GM12878 (cell line): ENCODE results near the gene AIF1L. TPM values are rescaled to one million over a fixed set of nuclear protein-coding genes. Genes with fewer than 3 reads are reported as not detected.

Source experiments
- ATAC-seq: fragments of 200-7000 bp; cut with Tn5 transposase; 3 replicates; pipeline ENCODE4 v1.9.1; 2020; ENCODE audit warnings: mild to moderate bottlenecking, moderate library complexity
- BruUV-seq: library from RNA; stranded (reverse); fragments of 400-500 nt; replicated peaks from 2 replicates; lab custom pipeline; 2021; lab: Mats Ljungman, UMichigan
- CTCF ChIA-PET: fragments of 300-600 bp; sonication (Branson Sonifier 250); formaldehyde crosslinking; extraction: SDS; loops from one replicate; lab custom pipeline; 2021; ENCODE audit warnings: inconsistent platforms; lab: Yijun Ruan, JAX
- POLR2A ChIA-PET: fragments of 350-600 bp; formaldehyde crosslinking; extraction: SDS; loops from one replicate; lab custom pipeline; 2021; ENCODE audit warnings: inconsistent platforms; lab: Charles Lee
- RAD21 ChIA-PET: fragments of 300-600 bp; sonication (Branson Sonifier 250); formaldehyde crosslinking; loops from one replicate; lab custom pipeline; 2023; ENCODE audit warnings: antibody characterized with exemption; ENCODE audit not compliant: unreplicated experiment; lab: Charles Lee
- SMC1A ChIA-PET: fragments of 300-600 bp; sonication (Branson Sonifier 250); formaldehyde crosslinking; loops from one replicate; lab custom pipeline; 2023; ENCODE audit not compliant: unreplicated experiment, uncharacterized antibody; lab: Charles Lee
- DNase-seq: peaks from one replicate; pipeline ENCODE4 v3.0.0-alpha.2; 2011; ENCODE audit warnings: low read depth, low spot score
- FAIRE-seq: peaks from 3 replicates; lab custom pipeline; 2011; peaks lifted over from hg19 to GRCh38; lab: Jason Lieb, UNC
- H2AFZ ChIP-seq: 2 replicates; pipeline ENCODE4 v1.6.0; 2011; ENCODE audit warnings: low read depth, low read length, control low read depth; ENCODE audit not compliant: control insufficient read depth
- H3K27ac ChIP-seq: 2 replicates; pipeline ENCODE4 v1.5.1; 2011; ENCODE audit warnings: control low read depth; ENCODE audit not compliant: control insufficient read depth, insufficient read depth
- H3K27me3 ChIP-seq, 2 experiments: replicated peaks in 1 of 2; 2 replicates each; pipeline versions ENCODE4 v1.6.0 to v1.6.1; 2011; ENCODE audit warnings: low read length in 1 of 2; ENCODE audit not compliant: control insufficient read depth in 2 of 2, insufficient read depth in 2 of 2
- H3K36me3 ChIP-seq, 2 experiments: 2 replicates each; pipeline ENCODE4 v1.5.1; 2011; ENCODE audit warnings: low read length in 1 of 2; ENCODE audit not compliant: control insufficient read depth in 2 of 2, insufficient read depth in 2 of 2
- H3K4me1 ChIP-seq: 2 replicates; pipeline ENCODE4 v1.6.1; 2011; ENCODE audit warnings: mild to moderate bottlenecking, low read length, moderate library complexity, mixed read lengths; ENCODE audit not compliant: control insufficient read depth, insufficient read depth
- H3K4me2 ChIP-seq: 2 replicates; pipeline ENCODE4 v1.6.0; 2011; ENCODE audit warnings: control low read depth; ENCODE audit not compliant: control insufficient read depth, insufficient read depth
- H3K4me3 ChIP-seq: fragments of 200-600 bp; sonication (generic); 2 replicates; pipeline ENCODE4 v1.5.1; 2016
- H3K79me2 ChIP-seq: 2 replicates; pipeline ENCODE4 v1.6.0; 2011; ENCODE audit warnings: low read length; ENCODE audit not compliant: control insufficient read depth, insufficient read depth
- H3K9ac ChIP-seq: 2 replicates; pipeline ENCODE4 v1.8.0; 2011; ENCODE audit warnings: low read length, control low read depth, mixed read lengths; ENCODE audit not compliant: control insufficient read depth, insufficient read depth
- H3K9me3 ChIP-seq: replicated peaks from 3 replicates; pipeline ENCODE4 v1.5.1; 2011; ENCODE audit warnings: mild to moderate bottlenecking, low read length; ENCODE audit not compliant: control insufficient read depth, insufficient read depth
- H4K20me1 ChIP-seq: 2 replicates; pipeline ENCODE4 v1.6.0; 2011; ENCODE audit not compliant: control insufficient read depth, insufficient read depth
- BCL11A ChIP-seq: IDR thresholded peaks from 2 replicates; pipeline ENCODE4 v1.6.1; 2011; ENCODE audit warnings: low read depth, low read length
- CBFB ChIP-seq: IDR thresholded peaks from 2 replicates; pipeline ENCODE4 v1.6.1; 2016; ENCODE audit warnings: antibody characterized with exemption, low read depth
- CREB1 ChIP-seq: IDR thresholded peaks from 2 replicates; pipeline ENCODE4 v1.6.1; 2012; ENCODE audit warnings: low read depth, mild to moderate bottlenecking, inconsistent platforms
- ESRRA ChIP-seq: IDR thresholded peaks from 2 replicates; pipeline ENCODE4 v1.6.1; 2012; ENCODE audit warnings: mild to moderate bottlenecking, low read length, improper control_type of control experiment
- EZH2 ChIP-seq: IDR thresholded peaks from 2 replicates; pipeline ENCODE4 v1.6.1; 2012; ENCODE audit warnings: low read depth, mild to moderate bottlenecking, control low read depth, inconsistent platforms, low read length, borderline replicate concordance; ENCODE audit not compliant: control insufficient read depth
- FOXK2 ChIP-seq: fragments of 450-650 bp; IDR thresholded peaks from 2 replicates; pipeline ENCODE4 v1.6.1; 2017; ENCODE audit warnings: mild to moderate bottlenecking, moderate library complexity
- IKZF2 ChIP-seq, 2 experiments: fragments of 450-650 bp; IDR thresholded peaks; 2 replicates each; pipeline ENCODE4 v1.6.1; 2017; ENCODE audit warnings: mild to moderate bottlenecking in 2 of 2, moderate library complexity in 2 of 2
- KDM1A ChIP-seq: fragments of 200-600 bp; sonication (generic); IDR thresholded peaks from 2 replicates; pipeline ENCODE4 v1.6.1; 2016; ENCODE audit warnings: borderline replicate concordance
- LARP7 ChIP-seq: fragments of 450-650 bp; IDR thresholded peaks from 2 replicates; pipeline ENCODE4 v1.6.1; 2017; ENCODE audit warnings: mild to moderate bottlenecking
- MYC ChIP-seq: IDR thresholded peaks from 2 replicates; pipeline ENCODE4 v1.6.1; 2011; ENCODE audit warnings: mild to moderate bottlenecking, low read length, moderate library complexity, inconsistent platforms; ENCODE audit not compliant: insufficient read depth, insufficient replicate concordance, insufficient read length, severe bottlenecking
- NR2F1 ChIP-seq: fragments of 450-650 bp; conservative IDR thresholded peaks from 2 replicates; pipeline ENCODE4 v1.6.1; 2017; ENCODE audit warnings: mild to moderate bottlenecking
- POLR2AphosphoS2 ChIP-seq: IDR thresholded peaks from 2 replicates; pipeline ENCODE4 v1.6.1; 2011; ENCODE audit warnings: low read depth, mild to moderate bottlenecking, low read length, improper control_type of control experiment, moderate library complexity
- SMAD1 ChIP-seq: fragments of 450-650 bp; IDR thresholded peaks from 2 replicates; pipeline ENCODE4 v1.6.1; 2018; ENCODE audit warnings: mild to moderate bottlenecking, low read depth; ENCODE audit not compliant: partially characterized antibody
- STAT3 ChIP-seq: IDR thresholded peaks from 2 replicates; pipeline ENCODE4 v1.6.1; 2011; ENCODE audit warnings: low read depth, low read length, improper control_type of control experiment
- SUPT20H ChIP-seq: IDR thresholded peaks from 2 replicates; pipeline ENCODE4 v1.6.1; 2011; ENCODE audit warnings: low read depth, mild to moderate bottlenecking, low read length, moderate library complexity, borderline replicate concordance; ENCODE audit not compliant: control insufficient read depth
- ZNF622 ChIP-seq: fragments of 450-650 bp; IDR thresholded peaks from 2 replicates; pipeline ENCODE4 v1.6.1; 2017; ENCODE audit warnings: mild to moderate bottlenecking, inconsistent platforms
- WGBS: methylation state at CpG from one replicate; pipeline ENCODE4 v1.1.6; 2016; ENCODE audit warnings: low lambda C conversion rate; ENCODE audit not compliant: insufficient replicate concordance, insufficient coverage; ENCODE audit errors: missing lambda C conversion rate; 5-methylcytosine and 5-hydroxymethylcytosine counted together
- in situ Hi-C: fragments of 300-500 bp; cut with MboI; formaldehyde crosslinking; loops from 9 replicates; pipeline ENCODE4 v1.14.3; 2018; ENCODE audit warnings: mixed read lengths
- intact Hi-C: fragments of 100-400 bp; cut with micrococcal nuclease; formaldehyde crosslinking; loops from one replicate; pipeline ENCODE4 v1.14.2; 2022; ENCODE audit not compliant: unreplicated experiment
- polyA plus RNA-seq, 11 experiments: library from polyadenylated mRNA; depleted of rRNA in 4 of 11; unstranded in 6 of 11; stranded (reverse) in 5 of 11; fragments of >200 nt; fragmentation: Nextera tagmentation in 4 of 11; fragmentation: Illumina TruSeq in 1 of 11; extraction: Ambion mirVana in 4 of 11; extraction: Trizol in 1 of 11; gene quantifications; 1 replicate in 1 of 11; 2 replicates in 10 of 11; pipeline versions ENCODE4 v1.2.1 to v1.2.3, GENCODE V29; 2011 to 2016; ENCODE audit warnings: inconsistent platforms in 2 of 11, missing spikeins in 2 of 11, low read depth in 1 of 11
- total RNA-seq, 4 experiments: library from RNA; depleted of rRNA in 3 of 4; stranded (reverse); fragments of >200 nt in 3 of 4; fragmentation: Illumina TruSeq in 1 of 4; extraction: Trizol in 1 of 4; gene quantifications; 2 replicates each; pipeline versions ENCODE4 v1.2.1 to v1.2.3, GENCODE V29; 2013 to 2021
- TF ChIP-seq, protein P1 (sequence below): fragments of 450-650 bp; formaldehyde crosslinking; IDR thresholded peaks from 2 replicates; pipeline ENCODE4 v1.4.0; 2022; ENCODE audit warnings: mild to moderate bottlenecking, moderate library complexity
- TF ChIP-seq, protein P2 (sequence below): fragments of 450-650 bp; IDR thresholded peaks from 2 replicates; pipeline ENCODE4 v1.6.1; 2017; ENCODE audit warnings: antibody characterized with exemption, mild to moderate bottlenecking, moderate library complexity

The AIF1L gene
- total and polyA plus RNA-seq, 10 of the 15 experiments (the other 5 are each of a cell fraction or from before 2014, with no cell fraction given): 0.07 to 0.15 (median 0.08) TPM; not detected in 7

DNA sequence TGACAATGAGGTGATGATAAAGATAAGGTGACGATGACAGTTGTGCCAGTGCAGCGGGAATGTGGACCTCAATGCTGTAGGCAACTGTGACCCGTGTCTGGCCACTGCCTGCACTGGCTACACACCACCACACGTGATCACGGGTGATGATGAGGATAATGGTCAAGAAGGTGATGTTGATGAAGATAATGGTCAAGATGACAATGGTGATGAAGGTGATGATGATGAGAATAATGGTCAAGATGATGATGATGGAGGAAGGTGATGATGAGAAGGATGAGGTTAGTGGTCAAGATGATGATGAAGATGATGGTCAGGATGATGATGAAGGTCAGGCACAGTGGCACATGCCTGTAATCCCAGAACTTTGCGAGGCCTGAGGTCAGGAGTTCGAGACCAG is 30.7 kb upstream of the AIF1L start:
- no peak overlapping the region for H3K4me3 ChIP-seq
- H3K79me2 ChIP-seq: no peaks in the 10 kb centered on the region
- H3K4me1 ChIP-seq: no peaks in the 10 kb centered on the region
- no peak overlapping the region for H3K27ac ChIP-seq
- no TSS peak for BruUV-seq
- H3K9ac ChIP-seq: no peak overlapping the region
- H3K9me3 ChIP-seq: no peaks in the 10 kb centered on the region
- SMC1A ChIA-PET: no interaction called here
- no peak for DNase-seq
- 58% methylated on average over 7 of the region's 7 CpGs for WGBS
- CTCF ChIA-PET: no interaction called here
- no peak for FAIRE-seq
- H4K20me1 ChIP-seq: no peaks in the 10 kb centered on the region
- no peak for ATAC-seq
- no peak overlapping the region for H2AFZ ChIP-seq
- no peaks in the 10 kb centered on the region for H3K36me3 ChIP-seq
- POLR2A ChIA-PET: no interaction called here
- no peaks in the 10 kb centered on the region; a peak in 2 of 4 replicates for H3K27me3 ChIP-seq
- intact Hi-C loops: no loop called here
- in situ Hi-C loops: no loop called here
- H3K4me2 ChIP-seq: no peak overlapping the region
- TF ChIP-seq MYC: no peak
- no peak for TF ChIP-seq IKZF2 (IDR thresholded peaks at IDR 0.05)
- TF ChIP-seq FOXK2: no peak
- TF ChIP-seq CBFB: no peak
- TF ChIP-seq BCL11A: no peak
- TF ChIP-seq NR2F1: no peak
- TF ChIP-seq, protein P1, sequence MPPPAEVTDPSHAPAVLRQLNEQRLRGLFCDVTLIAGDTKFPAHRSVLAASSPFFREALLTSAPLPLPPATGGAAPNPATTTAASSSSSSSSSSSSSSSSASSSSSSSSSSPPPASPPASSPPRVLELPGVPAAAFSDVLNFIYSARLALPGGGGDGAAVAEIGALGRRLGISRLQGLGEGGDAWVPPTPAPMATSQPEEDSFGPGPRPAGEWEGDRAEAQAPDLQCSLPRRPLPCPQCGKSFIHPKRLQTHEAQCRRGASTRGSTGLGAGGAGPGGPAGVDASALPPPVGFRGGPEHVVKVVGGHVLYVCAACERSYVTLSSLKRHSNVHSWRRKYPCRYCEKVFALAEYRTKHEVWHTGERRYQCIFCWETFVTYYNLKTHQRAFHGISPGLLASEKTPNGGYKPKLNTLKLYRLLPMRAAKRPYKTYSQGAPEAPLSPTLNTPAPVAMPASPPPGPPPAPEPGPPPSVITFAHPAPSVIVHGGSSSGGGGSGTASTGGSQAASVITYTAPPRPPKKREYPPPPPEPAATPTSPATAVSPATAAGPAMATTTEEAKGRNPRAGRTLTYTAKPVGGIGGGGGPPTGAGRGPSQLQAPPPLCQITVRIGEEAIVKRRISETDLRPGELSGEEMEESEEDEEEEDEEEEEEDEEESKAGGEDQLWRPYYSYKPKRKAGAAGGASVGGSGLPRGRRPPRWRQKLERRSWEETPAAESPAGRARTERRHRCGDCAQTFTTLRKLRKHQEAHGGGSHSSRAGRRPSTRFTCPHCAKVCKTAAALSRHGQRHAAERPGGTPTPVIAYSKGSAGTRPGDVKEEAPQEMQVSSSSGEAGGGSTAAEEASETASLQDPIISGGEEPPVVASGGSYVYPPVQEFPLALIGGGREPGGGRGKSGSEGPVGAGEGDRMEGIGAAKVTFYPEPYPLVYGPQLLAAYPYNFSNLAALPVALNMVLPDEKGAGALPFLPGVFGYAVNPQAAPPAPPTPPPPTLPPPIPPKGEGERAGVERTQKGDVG (CRISPR knock-in tag): no peak
- TF ChIP-seq SMAD1: no peak
- no peak for TF ChIP-seq SUPT20H
- TF ChIP-seq LARP7: no peak
- no peak for TF ChIP-seq ZNF622
- no peak for TF ChIP-seq KDM1A
- TF ChIP-seq STAT3: no peak
- TF ChIP-seq POLR2AphosphoS2: no peak
- TF ChIP-seq, protein P2, sequence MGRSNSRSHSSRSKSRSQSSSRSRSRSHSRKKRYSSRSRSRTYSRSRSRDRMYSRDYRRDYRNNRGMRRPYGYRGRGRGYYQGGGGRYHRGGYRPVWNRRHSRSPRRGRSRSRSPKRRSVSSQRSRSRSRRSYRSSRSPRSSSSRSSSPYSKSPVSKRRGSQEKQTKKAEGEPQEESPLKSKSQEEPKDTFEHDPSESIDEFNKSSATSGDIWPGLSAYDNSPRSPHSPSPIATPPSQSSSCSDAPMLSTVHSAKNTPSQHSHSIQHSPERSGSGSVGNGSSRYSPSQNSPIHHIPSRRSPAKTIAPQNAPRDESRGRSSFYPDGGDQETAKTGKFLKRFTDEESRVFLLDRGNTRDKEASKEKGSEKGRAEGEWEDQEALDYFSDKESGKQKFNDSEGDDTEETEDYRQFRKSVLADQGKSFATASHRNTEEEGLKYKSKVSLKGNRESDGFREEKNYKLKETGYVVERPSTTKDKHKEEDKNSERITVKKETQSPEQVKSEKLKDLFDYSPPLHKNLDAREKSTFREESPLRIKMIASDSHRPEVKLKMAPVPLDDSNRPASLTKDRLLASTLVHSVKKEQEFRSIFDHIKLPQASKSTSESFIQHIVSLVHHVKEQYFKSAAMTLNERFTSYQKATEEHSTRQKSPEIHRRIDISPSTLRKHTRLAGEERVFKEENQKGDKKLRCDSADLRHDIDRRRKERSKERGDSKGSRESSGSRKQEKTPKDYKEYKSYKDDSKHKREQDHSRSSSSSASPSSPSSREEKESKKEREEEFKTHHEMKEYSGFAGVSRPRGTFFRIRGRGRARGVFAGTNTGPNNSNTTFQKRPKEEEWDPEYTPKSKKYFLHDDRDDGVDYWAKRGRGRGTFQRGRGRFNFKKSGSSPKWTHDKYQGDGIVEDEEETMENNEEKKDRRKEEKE: no peak
- no peak for TF ChIP-seq CREB1
- no peak for TF ChIP-seq ESRRA
- no peak for TF ChIP-seq EZH2
- RAD21 ChIA-PET: no interaction called here
